WTC11 (cell line): ENCODE measurements around the gene ZDHHC24. TPM values are rescaled to one million over a fixed set of nuclear protein-coding genes. Genes with fewer than 3 reads are reported as not detected.
A peak's percentile ranks its signal among the peaks of the same experiment; 100 is the strongest.

Experiments
- ATF1 ChIP-seq: sonication (generic); formaldehyde crosslinking; IDR thresholded peaks from 2 replicates; pipeline ENCODE4 v1.8.1; 2023; ENCODE audit warnings: mild to moderate bottlenecking, moderate library complexity, missing genetic modification reagents
- ETV6 ChIP-seq: sonication (generic); formaldehyde crosslinking; IDR thresholded peaks from 2 replicates; pipeline ENCODE4 v1.8.1; 2022; ENCODE audit warnings: mild to moderate bottlenecking, missing genetic modification reagents
- FOXK1 ChIP-seq: sonication (generic); formaldehyde crosslinking; IDR thresholded peaks from 2 replicates; pipeline ENCODE4 v1.8.0; 2022; ENCODE audit warnings: mild to moderate bottlenecking, moderate library complexity, missing genetic modification reagents
- GABPB1 ChIP-seq: sonication (generic); formaldehyde crosslinking; IDR thresholded peaks from 2 replicates; pipeline ENCODE4 v1.8.1; 2023; ENCODE audit warnings: mild to moderate bottlenecking, missing genetic modification reagents
- MYBL2 ChIP-seq: sonication (generic); formaldehyde crosslinking; IDR thresholded peaks from 2 replicates; pipeline ENCODE4 v1.8.1; 2023; ENCODE audit warnings: mild to moderate bottlenecking, moderate library complexity, missing genetic modification reagents
- NFYB ChIP-seq: sonication (generic); formaldehyde crosslinking; conservative IDR thresholded peaks from 2 replicates; pipeline ENCODE4 v1.8.0; 2022; ENCODE audit warnings: low read depth, missing genetic modification reagents
- RORB ChIP-seq: fragments of 250-450 bp; sonication (Bioruptor Pico); IDR thresholded peaks from 2 replicates; pipeline ENCODE4 v1.9.0; 2021; ENCODE audit warnings: mild to moderate bottlenecking
- SMAD3 ChIP-seq: sonication (generic); formaldehyde crosslinking; IDR thresholded peaks from 2 replicates; pipeline ENCODE4 v1.8.0; 2022; ENCODE audit warnings: missing genetic modification reagents, mild to moderate bottlenecking, borderline replicate concordance
- TCF7 ChIP-seq: sonication (generic); formaldehyde crosslinking; IDR thresholded peaks from 2 replicates; pipeline ENCODE4 v1.8.0; 2022; ENCODE audit warnings: mild to moderate bottlenecking, low read depth, missing genetic modification reagents, moderate library complexity
- TP53 ChIP-seq: sonication (generic); formaldehyde crosslinking; IDR thresholded peaks from 2 replicates; pipeline ENCODE4 v1.8.1; 2023; ENCODE audit warnings: mild to moderate bottlenecking, missing genetic modification reagents
- ZNF121 ChIP-seq: sonication (generic); formaldehyde crosslinking; IDR thresholded peaks from 2 replicates; pipeline ENCODE4 v1.8.0; 2023; ENCODE audit warnings: missing genetic modification reagents
- ZNF219 ChIP-seq: sonication (generic); formaldehyde crosslinking; IDR thresholded peaks from 2 replicates; pipeline ENCODE4 v1.8.0; 2023; ENCODE audit warnings: missing genetic modification reagents, mild to moderate bottlenecking, borderline replicate concordance
- total RNA-seq: library from RNA; stranded (reverse); gene quantifications from 3 replicates; pipeline ENCODE4 v1.2.3, GENCODE V29; 2021
- TF ChIP-seq, protein P1 (sequence below): fragments of 250-450 bp; sonication (Bioruptor Pico); conservative IDR thresholded peaks from 2 replicates; pipeline ENCODE4 v1.9.0; 2021; ENCODE audit warnings: mild to moderate bottlenecking
- TF ChIP-seq, protein P2 (sequence below): sonication (generic); formaldehyde crosslinking; IDR thresholded peaks from 2 replicates; pipeline ENCODE4 v1.8.1; 2023; ENCODE audit warnings: mild to moderate bottlenecking, missing genetic modification reagents, moderate library complexity
- TF ChIP-seq, protein P3 (sequence below): sonication (generic); formaldehyde crosslinking; conservative IDR thresholded peaks from 2 replicates; pipeline ENCODE4 v1.8.1; 2023; ENCODE audit warnings: mild to moderate bottlenecking, low read depth, missing genetic modification reagents, moderate library complexity
- TF ChIP-seq, protein P4 (sequence below): fragments of 250-450 bp; sonication (Bioruptor Pico); IDR thresholded peaks from 2 replicates; pipeline ENCODE4 v1.9.0; 2021; ENCODE audit warnings: mild to moderate bottlenecking
- TF ChIP-seq, protein P5 (sequence below): sonication (generic); formaldehyde crosslinking; IDR thresholded peaks from 2 replicates; pipeline ENCODE4 v1.8.1; 2023; ENCODE audit warnings: mild to moderate bottlenecking, missing genetic modification reagents, moderate library complexity
- TF ChIP-seq, protein P6 (sequence below): sonication (generic); formaldehyde crosslinking; IDR thresholded peaks from 2 replicates; pipeline ENCODE4 v1.8.0; 2022; ENCODE audit warnings: mild to moderate bottlenecking, missing genetic modification reagents
- TF ChIP-seq, protein P7 (sequence below): fragments of 250-450 bp; sonication (Bioruptor Pico); IDR thresholded peaks from 2 replicates; pipeline ENCODE4 v1.9.0; 2021; ENCODE audit warnings: moderate library complexity, mild to moderate bottlenecking, inconsistent platforms, borderline replicate concordance
- TF ChIP-seq, protein P8 (sequence below): fragments of 250-450 bp; sonication (Bioruptor Pico); IDR thresholded peaks from 2 replicates; pipeline ENCODE4 v1.9.0; 2021; ENCODE audit warnings: mild to moderate bottlenecking, borderline replicate concordance
- TF ChIP-seq, protein P9 (sequence below): sonication (generic); formaldehyde crosslinking; IDR thresholded peaks from 2 replicates; pipeline ENCODE4 v1.8.1; 2022; ENCODE audit warnings: mild to moderate bottlenecking, missing genetic modification reagents, moderate library complexity, borderline replicate concordance

The ZDHHC24 gene
- total RNA-seq, 1 experiment from 2014 or later, result 14.8 TPM

DNA sequence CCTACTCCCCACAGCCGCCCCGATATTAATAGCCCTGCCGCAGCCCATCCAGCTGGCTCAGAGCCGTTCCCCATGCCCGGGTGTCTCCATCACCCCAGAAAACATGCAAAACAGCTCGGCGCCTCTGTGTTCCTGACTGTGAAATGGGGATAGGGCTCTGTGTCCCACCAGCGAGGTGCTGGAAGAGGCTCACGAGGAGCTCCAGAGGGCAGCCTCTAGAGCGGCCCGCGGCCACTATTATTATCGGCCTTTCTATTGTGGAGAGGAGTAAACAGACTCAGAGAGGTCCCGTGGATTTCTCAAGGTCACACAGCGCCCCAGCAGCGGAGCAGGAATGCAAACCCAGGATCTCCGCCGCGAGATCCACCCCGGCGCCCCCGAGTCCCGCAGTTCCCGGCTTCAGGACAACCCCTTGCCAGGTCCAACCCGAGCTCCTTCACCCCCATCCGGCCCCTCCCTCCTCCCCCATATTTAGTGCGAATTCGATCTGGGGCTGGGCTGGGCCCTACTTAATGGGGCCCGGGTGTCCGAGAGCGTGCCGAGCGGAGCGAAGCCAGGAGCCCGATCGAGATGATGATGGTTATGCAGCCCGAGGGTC, 619 bp upstream of the ZDHHC24 start, which contains the start of gene ACTN3 (continued):
- TF ChIP-seq, protein P1, sequence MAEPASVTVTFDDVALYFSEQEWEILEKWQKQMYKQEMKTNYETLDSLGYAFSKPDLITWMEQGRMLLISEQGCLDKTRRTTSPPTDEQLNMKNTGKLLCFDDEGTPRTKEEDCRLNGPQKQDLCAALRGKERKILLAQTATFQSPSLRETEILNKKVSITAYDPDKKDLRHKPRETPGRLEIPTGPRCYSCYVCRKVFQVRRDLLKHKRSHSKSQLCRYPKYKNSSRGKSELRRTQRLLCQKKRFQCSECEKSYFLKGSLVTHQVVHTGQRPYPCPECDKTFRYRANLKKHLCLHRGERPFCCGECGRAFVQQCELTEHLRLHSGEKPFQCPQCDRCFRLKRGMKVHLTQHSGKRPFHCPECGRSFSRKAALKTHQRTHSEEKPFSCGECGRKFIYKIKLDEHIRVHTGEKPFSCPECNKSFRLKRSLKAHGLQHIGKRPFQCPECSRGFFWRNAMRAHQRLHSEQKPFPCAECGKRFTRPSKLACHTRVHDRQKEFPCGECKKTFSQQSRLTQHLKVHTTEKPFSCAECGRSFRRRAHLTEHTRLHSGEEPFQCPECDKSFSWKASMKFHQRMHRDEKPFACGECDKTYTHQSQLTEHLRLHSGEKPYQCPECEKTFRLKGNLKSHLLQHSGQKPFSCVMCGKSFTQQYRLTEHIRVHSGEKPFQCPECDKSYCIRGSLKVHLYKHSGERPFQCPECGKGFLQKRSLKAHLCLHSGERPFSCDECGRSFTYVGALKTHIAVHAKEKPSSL (CRISPR knock-in tag), result no peak
- TF ChIP-seq RORB (no peak), TCF7 (no peak), ZNF121 (CRISPR knock-in tag) (0 out of 2 replicates have a peak, but pooled peaks have one; percentile 38), MYBL2 (CRISPR knock-in tag) (peak; percentile 77; the same call in 1 of the 2 replicates), TP53 (CRISPR knock-in tag) (no peak), NFYB (CRISPR knock-in tag) (no peak), ATF1 (CRISPR knock-in tag) (no peak), ZNF219 (CRISPR knock-in tag) (no peak), ETV6 (CRISPR knock-in tag) (no peak), FOXK1 (CRISPR knock-in tag) (no peak; the same call in 1 of the 2 replicates), SMAD3 (CRISPR knock-in tag) (no peak), GABPB1 (CRISPR knock-in tag) (no peak)
- TF ChIP-seq, protein P2, sequence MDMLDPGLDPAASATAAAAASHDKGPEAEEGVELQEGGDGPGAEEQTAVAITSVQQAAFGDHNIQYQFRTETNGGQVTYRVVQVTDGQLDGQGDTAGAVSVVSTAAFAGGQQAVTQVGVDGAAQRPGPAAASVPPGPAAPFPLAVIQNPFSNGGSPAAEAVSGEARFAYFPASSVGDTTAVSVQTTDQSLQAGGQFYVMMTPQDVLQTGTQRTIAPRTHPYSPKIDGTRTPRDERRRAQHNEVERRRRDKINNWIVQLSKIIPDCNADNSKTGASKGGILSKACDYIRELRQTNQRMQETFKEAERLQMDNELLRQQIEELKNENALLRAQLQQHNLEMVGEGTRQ (CRISPR knock-in tag), result no peak; the same call in 1 of the 2 replicates
- TF ChIP-seq, protein P3, sequence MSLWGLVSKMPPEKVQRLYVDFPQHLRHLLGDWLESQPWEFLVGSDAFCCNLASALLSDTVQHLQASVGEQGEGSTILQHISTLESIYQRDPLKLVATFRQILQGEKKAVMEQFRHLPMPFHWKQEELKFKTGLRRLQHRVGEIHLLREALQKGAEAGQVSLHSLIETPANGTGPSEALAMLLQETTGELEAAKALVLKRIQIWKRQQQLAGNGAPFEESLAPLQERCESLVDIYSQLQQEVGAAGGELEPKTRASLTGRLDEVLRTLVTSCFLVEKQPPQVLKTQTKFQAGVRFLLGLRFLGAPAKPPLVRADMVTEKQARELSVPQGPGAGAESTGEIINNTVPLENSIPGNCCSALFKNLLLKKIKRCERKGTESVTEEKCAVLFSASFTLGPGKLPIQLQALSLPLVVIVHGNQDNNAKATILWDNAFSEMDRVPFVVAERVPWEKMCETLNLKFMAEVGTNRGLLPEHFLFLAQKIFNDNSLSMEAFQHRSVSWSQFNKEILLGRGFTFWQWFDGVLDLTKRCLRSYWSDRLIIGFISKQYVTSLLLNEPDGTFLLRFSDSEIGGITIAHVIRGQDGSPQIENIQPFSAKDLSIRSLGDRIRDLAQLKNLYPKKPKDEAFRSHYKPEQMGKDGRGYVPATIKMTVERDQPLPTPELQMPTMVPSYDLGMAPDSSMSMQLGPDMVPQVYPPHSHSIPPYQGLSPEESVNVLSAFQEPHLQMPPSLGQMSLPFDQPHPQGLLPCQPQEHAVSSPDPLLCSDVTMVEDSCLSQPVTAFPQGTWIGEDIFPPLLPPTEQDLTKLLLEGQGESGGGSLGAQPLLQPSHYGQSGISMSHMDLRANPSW, result no peak
- TF ChIP-seq, protein P4, sequence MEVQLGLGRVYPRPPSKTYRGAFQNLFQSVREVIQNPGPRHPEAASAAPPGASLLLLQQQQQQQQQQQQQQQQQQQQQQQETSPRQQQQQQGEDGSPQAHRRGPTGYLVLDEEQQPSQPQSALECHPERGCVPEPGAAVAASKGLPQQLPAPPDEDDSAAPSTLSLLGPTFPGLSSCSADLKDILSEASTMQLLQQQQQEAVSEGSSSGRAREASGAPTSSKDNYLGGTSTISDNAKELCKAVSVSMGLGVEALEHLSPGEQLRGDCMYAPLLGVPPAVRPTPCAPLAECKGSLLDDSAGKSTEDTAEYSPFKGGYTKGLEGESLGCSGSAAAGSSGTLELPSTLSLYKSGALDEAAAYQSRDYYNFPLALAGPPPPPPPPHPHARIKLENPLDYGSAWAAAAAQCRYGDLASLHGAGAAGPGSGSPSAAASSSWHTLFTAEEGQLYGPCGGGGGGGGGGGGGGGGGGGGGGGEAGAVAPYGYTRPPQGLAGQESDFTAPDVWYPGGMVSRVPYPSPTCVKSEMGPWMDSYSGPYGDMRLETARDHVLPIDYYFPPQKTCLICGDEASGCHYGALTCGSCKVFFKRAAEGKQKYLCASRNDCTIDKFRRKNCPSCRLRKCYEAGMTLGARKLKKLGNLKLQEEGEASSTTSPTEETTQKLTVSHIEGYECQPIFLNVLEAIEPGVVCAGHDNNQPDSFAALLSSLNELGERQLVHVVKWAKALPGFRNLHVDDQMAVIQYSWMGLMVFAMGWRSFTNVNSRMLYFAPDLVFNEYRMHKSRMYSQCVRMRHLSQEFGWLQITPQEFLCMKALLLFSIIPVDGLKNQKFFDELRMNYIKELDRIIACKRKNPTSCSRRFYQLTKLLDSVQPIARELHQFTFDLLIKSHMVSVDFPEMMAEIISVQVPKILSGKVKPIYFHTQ (CRISPR knock-in tag), result peak; percentile 82; the same call in 1 of the 2 replicates
- TF ChIP-seq, protein P5, sequence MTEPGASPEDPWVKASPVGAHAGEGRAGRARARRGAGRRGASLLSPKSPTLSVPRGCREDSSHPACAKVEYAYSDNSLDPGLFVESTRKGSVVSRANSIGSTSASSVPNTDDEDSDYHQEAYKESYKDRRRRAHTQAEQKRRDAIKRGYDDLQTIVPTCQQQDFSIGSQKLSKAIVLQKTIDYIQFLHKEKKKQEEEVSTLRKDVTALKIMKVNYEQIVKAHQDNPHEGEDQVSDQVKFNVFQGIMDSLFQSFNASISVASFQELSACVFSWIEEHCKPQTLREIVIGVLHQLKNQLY (CRISPR knock-in tag), result no peak
- TF ChIP-seq, protein P6, sequence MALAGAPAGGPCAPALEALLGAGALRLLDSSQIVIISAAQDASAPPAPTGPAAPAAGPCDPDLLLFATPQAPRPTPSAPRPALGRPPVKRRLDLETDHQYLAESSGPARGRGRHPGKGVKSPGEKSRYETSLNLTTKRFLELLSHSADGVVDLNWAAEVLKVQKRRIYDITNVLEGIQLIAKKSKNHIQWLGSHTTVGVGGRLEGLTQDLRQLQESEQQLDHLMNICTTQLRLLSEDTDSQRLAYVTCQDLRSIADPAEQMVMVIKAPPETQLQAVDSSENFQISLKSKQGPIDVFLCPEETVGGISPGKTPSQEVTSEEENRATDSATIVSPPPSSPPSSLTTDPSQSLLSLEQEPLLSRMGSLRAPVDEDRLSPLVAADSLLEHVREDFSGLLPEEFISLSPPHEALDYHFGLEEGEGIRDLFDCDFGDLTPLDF, result no peak
- TF ChIP-seq, protein P7, sequence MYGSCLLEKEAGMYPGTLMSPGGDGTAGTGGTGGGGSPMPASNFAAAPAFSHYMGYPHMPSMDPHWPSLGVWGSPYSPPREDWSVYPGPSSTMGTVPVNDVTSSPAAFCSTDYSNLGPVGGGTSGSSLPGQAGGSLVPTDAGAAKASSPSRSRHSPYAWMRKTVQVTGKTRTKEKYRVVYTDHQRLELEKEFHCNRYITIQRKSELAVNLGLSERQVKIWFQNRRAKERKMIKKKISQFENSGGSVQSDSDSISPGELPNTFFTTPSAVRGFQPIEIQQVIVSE (CRISPR knock-in tag), result no peak
- TF ChIP-seq, protein P8, sequence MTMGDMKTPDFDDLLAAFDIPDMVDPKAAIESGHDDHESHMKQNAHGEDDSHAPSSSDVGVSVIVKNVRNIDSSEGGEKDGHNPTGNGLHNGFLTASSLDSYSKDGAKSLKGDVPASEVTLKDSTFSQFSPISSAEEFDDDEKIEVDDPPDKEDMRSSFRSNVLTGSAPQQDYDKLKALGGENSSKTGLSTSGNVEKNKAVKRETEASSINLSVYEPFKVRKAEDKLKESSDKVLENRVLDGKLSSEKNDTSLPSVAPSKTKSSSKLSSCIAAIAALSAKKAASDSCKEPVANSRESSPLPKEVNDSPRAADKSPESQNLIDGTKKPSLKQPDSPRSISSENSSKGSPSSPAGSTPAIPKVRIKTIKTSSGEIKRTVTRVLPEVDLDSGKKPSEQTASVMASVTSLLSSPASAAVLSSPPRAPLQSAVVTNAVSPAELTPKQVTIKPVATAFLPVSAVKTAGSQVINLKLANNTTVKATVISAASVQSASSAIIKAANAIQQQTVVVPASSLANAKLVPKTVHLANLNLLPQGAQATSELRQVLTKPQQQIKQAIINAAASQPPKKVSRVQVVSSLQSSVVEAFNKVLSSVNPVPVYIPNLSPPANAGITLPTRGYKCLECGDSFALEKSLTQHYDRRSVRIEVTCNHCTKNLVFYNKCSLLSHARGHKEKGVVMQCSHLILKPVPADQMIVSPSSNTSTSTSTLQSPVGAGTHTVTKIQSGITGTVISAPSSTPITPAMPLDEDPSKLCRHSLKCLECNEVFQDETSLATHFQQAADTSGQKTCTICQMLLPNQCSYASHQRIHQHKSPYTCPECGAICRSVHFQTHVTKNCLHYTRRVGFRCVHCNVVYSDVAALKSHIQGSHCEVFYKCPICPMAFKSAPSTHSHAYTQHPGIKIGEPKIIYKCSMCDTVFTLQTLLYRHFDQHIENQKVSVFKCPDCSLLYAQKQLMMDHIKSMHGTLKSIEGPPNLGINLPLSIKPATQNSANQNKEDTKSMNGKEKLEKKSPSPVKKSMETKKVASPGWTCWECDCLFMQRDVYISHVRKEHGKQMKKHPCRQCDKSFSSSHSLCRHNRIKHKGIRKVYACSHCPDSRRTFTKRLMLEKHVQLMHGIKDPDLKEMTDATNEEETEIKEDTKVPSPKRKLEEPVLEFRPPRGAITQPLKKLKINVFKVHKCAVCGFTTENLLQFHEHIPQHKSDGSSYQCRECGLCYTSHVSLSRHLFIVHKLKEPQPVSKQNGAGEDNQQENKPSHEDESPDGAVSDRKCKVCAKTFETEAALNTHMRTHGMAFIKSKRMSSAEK (CRISPR knock-in tag), result 0 out of 2 replicates have a peak, but pooled peaks have one; percentile 53
- TF ChIP-seq, protein P9, sequence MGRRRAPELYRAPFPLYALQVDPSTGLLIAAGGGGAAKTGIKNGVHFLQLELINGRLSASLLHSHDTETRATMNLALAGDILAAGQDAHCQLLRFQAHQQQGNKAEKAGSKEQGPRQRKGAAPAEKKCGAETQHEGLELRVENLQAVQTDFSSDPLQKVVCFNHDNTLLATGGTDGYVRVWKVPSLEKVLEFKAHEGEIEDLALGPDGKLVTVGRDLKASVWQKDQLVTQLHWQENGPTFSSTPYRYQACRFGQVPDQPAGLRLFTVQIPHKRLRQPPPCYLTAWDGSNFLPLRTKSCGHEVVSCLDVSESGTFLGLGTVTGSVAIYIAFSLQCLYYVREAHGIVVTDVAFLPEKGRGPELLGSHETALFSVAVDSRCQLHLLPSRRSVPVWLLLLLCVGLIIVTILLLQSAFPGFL (CRISPR knock-in tag), result no peak
